Upper lobe of right lung (tissue), 1 donor: Measurements from ENCODE around the gene SLC44A2. TPM values are rescaled to one million over a fixed set of nuclear protein-coding genes. Genes with fewer than 3 reads are reported as not detected.

Experiments used
- ATAC-seq: fragments of 200-7000 bp; cut with Tn5 transposase; one replicate; pipeline ENCODE4 v1.9.1; 2020; ENCODE audit warnings: mild to moderate bottlenecking, moderate library complexity
- DNase-seq: peaks from one replicate; pipeline ENCODE4 v3.0.0-alpha.2; 2020
- H3K27ac ChIP-seq: fragments of 200-600 bp; one replicate; pipeline ENCODE4 v1.8.0; 2022
- H3K27me3 ChIP-seq: fragments of 200-600 bp; one replicate; pipeline ENCODE4 v1.8.0; 2022; ENCODE audit warnings: mild to moderate bottlenecking
- H3K36me3 ChIP-seq: fragments of 200-600 bp; one replicate; pipeline ENCODE4 v1.8.0; 2022
- H3K4me1 ChIP-seq: fragments of 200-600 bp; one replicate; pipeline ENCODE4 v1.8.0; 2022
- H3K4me3 ChIP-seq: fragments of 200-600 bp; one replicate; pipeline ENCODE4 v1.8.0; 2022; ENCODE audit warnings: mild to moderate bottlenecking
- H3K9me3 ChIP-seq: fragments of 200-600 bp; one replicate; pipeline ENCODE4 v1.8.0; 2022
- intact Hi-C: fragments of 100-400 bp; cut with DNase I; formaldehyde crosslinking; loops from one replicate; pipeline ENCODE4 v1.11.0; 2022
- total RNA-seq: library from RNA; stranded (reverse); fragmentation: NEBNext Ultra II Directional; extraction: Animal tissue kit (Norgen Biotek cat#: 25700); gene quantifications from one replicate; pipeline ENCODE4 v1.2.1, GENCODE V29; 2021
- TF ChIP-seq, protein P1 (sequence below): fragments of 200-600 bp; IDR thresholded peaks from one replicate; pipeline ENCODE4 v1.8.0; 2022; ENCODE audit warnings: antibody characterized with exemption
- donor health status: DM: no; HTN: yes; CAD: no; lungs with severe emphysema.

SLC44A2 gene
- total RNA-seq, 1 donor from 2014 or later: 293 TPM

DNA sequence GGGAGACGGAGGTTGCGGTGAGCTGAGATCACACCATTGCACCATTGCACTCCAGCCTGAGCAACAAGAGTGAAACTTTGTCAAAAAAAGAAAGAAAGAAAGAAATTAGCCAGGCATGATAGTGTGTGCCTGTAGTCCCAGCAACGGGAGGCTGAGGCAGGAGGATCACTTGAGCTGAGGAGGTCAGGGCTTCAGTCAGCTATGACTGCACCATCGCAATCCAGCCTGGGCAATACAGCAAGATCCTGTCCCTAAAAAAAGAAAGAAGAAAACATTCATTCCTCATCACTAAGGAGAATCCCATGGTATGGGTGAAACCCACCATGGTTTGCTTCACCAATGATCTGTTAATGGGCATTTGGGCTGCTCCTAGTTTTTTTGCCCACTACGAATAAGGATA is 25.2 kb upstream of the SLC44A2 start:
- Histone ChIP-seq H3K27ac (no peak overlapping the region), H3K9me3 (no peaks in the 10 kb centered on the region), H3K4me1 (peaks cover 45% of the 10 kb centered on the region), H3K4me3 (no peak overlapping the region), H3K36me3 (no peaks in the 10 kb centered on the region), H3K27me3 (no peaks in the 10 kb centered on the region)
- intact Hi-C loops: no loop called here
- DNase-seq (no peak), ATAC-seq (no peak)
- TF ChIP-seq, protein P1, sequence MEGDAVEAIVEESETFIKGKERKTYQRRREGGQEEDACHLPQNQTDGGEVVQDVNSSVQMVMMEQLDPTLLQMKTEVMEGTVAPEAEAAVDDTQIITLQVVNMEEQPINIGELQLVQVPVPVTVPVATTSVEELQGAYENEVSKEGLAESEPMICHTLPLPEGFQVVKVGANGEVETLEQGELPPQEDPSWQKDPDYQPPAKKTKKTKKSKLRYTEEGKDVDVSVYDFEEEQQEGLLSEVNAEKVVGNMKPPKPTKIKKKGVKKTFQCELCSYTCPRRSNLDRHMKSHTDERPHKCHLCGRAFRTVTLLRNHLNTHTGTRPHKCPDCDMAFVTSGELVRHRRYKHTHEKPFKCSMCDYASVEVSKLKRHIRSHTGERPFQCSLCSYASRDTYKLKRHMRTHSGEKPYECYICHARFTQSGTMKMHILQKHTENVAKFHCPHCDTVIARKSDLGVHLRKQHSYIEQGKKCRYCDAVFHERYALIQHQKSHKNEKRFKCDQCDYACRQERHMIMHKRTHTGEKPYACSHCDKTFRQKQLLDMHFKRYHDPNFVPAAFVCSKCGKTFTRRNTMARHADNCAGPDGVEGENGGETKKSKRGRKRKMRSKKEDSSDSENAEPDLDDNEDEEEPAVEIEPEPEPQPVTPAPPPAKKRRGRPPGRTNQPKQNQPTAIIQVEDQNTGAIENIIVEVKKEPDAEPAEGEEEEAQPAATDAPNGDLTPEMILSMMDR: no peak

DNA sequence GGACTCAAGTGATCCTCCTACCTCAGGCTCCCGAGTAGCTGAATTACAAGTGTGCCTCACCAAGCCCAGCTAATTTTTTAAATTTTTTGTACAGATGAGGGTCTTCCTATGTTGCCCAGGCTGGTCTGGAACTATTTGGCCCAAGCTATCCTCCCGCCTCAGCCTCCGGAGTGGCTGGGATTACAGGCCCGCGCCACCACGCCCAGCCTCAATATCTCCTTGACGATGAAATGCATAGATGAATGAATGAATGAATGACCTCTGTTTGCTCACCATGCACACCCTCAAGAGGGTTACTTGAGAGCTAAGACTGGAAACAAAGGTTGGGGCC is 23.4 kb upstream of the SLC44A2 start:
- H3K27me3 ChIP-seq: no peaks in the 10 kb centered on the region
- TF ChIP-seq, protein P1: no peak
- no peak overlapping the region for H3K4me3 ChIP-seq
- H3K4me1 ChIP-seq: peaks cover 40% of the 10 kb centered on the region
- intact Hi-C loops: no loop called here
- ATAC-seq (no peak), DNase-seq (no peak)
- H3K9me3 ChIP-seq: no peaks in the 10 kb centered on the region
- no peaks in the 10 kb centered on the region for H3K36me3 ChIP-seq
- no peak overlapping the region for H3K27ac ChIP-seq

DNA sequence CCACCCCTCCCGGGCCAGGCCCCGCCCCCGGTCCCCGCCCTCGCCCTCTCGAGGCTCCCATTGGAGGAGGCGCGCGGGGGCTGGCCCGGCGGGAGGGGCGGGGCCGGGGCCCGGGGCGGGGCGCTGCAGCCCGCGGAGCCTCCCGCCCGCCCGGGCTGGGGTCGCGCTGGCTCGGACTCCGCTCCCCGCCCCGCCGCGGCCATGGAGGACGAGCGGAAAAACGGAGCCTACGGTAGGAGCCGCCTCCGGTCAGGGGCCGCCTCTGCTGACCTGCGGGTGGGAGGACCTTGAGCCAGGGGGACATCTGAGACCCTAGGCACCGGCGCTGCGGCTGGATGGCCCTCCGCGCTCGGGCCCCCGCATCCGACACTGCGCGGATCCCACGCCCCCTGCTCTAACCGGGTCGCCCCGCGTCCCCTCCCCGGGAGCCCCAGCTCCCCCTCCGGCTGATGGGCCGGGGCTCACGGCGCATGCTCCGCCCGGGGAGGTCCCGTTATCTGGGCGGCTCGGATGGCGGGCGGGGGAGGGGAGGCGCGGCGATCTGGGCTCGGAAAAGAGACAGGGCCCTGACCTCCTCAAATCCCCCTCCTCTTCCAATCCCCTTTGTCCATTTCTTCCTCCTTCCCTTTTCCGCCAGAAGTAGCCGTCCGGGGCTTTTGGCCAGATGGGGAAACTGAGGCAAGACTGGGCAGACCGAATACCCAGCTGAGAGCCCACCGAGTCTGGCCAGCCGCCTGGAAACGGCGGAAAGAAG is 22.8 kb upstream of the SLC44A2 start:
- H3K4me3 ChIP-seq: peak overlapping the region; percentile 96
- ATAC-seq (peak; percentile 97), DNase-seq (peak; percentile 93)
- TF ChIP-seq, protein P1: no peak
- intact Hi-C loops: no loop called here
- H3K9me3 ChIP-seq: no peaks in the 10 kb centered on the region
- H3K4me1 ChIP-seq: peaks cover 35% of the 10 kb centered on the region
- peak overlapping the region; percentile 95 for H3K27ac ChIP-seq
- no peaks in the 10 kb centered on the region for H3K36me3 ChIP-seq
- no peaks in the 10 kb centered on the region for H3K27me3 ChIP-seq

DNA sequence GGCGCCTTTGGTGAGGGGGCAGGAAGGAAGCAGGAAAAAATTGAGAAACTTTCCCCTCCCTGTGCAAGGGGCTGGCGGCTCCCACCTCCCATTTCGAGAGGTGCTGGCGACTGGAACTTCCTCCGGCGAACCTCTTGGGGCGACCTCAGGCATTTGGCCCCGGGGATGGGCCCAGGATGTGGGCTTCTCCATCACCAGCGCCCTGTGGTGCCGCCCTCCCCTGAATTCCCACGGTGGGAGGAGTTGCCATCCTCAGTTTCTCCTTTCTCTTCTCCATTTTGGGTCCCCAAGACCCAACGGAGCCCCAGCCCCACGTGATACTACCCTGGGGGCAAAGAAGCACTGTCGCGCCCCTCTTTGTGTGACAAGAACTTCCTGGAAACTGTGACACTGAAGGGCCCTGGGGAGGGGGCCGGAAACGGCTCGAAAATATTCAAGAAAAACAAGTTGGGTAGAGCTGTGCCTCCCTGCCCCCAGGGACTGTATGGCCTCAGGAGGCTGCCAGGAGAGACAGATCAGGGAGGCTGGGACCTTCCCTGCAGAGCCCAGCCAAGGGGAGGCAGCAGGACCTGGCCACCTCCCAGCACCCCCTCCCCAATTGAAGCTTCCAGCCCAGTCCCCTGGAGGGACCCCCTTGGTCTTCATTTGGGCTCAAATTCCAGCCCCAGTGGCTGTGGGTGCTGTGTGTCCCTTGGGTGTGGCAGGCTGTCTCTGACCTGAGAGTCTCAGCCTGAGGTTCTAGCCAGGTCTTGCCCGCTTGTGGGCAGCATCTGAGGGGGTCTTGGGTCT is 22.1 kb upstream of the SLC44A2 start:
- H3K27ac ChIP-seq: peak overlapping the region; percentile 95
- H3K4me1 ChIP-seq: peaks cover 35% of the 10 kb centered on the region
- ATAC-seq (peak; percentile 18), DNase-seq (peak; percentile 72)
- no peaks in the 10 kb centered on the region for H3K27me3 ChIP-seq
- no peaks in the 10 kb centered on the region for H3K36me3 ChIP-seq
- intact Hi-C loops: no loop called here
- H3K9me3 ChIP-seq: no peaks in the 10 kb centered on the region
- TF ChIP-seq, protein P1: no peak
- H3K4me3 ChIP-seq: peak overlapping the region; percentile 96

DNA sequence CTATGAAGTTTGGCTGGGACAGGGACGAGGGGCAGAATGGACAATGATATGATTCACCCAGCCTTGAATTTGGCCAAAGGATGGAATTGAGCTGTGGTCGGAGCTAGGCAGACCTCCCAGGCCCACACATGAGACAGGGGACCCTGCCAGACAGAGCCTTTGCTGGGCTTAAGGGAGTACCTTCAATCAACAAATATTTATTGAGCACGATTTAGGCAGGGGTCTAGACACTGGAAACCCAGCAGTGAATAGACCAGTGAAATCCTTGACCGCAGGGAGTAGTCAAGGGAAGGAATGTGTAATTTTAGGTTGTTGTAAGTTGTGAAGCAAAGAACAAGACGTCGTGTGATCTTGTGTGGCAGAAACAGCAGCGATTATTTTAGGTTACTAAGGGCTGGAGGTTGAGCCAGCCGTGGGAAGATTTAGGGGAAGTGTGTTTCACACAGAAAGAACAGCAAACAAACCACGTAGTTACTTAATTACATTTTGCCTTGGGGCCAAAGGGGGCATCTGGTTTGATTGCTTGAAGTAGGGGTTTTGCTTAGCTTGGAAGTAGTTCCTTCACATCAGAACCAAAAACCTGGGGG is 21.4 kb upstream of the SLC44A2 start:
- Histone ChIP-seq H3K4me3 (peak overlapping the region; percentile 96), H3K36me3 (no peaks in the 10 kb centered on the region), H3K9me3 (no peaks in the 10 kb centered on the region), H3K27me3 (no peaks in the 10 kb centered on the region), H3K27ac (peak overlapping the region; percentile 95), H3K4me1 (peaks cover 35% of the 10 kb centered on the region)
- intact Hi-C loops: no loop called here
- TF ChIP-seq, protein P1: no peak
- ATAC-seq (peak; percentile 63), DNase-seq (no peak)
